ENCODE measurements around the gene AP1S1.

Gene AP1S1

DNA sequence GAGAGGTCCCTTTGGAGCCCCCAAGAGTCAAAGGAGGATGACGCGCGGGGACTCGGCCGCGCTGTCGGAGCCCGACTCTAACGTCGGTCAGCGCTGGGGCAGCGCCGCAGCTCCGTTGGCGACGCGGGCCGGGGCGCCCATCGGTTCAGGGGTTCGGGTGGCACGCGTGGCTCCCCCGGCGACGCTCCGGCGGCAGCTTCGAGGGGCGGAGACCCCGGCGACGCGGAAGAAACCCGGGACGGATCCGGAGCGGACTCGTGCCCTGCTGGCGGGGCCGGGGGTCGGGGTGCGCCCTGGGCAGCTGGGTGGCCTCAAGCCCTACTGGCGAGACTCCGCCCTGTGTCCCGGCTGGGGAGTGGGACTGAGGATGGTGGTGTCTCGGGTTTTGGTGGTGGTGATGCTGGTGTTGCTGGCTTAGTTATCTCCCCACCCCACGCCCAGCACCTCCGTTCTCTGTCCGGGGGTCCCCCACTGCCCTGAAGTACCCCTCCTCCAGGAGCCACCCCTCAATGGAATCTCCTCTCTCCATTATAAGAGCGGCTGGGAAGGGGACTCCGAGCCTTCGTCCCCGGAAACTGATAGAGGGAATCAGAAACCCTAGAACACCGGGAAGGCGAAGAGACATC lies 26.0 kb downstream of the AP1S1 start, which contains the start of gene NAT16:
NAT16 (minus strand) TSS at position 164 of the 626 bp plus-strand sequence. CDS start 5,486 bp downstream, outside the sequence.
- peak; percentile 9 for DNase-seq (ENCODE audit: low read depth)
- no peak for TF ChIP-seq MYC (IDR thresholded peaks at IDR 0.05; ENCODE audit: low read depth, low read length)
- no peak for TF ChIP-seq POLR2A (IDR thresholded peaks at IDR 0.05; ENCODE audit: extremely low read depth, insufficient read length)
- TF ChIP-seq, protein P1, sequence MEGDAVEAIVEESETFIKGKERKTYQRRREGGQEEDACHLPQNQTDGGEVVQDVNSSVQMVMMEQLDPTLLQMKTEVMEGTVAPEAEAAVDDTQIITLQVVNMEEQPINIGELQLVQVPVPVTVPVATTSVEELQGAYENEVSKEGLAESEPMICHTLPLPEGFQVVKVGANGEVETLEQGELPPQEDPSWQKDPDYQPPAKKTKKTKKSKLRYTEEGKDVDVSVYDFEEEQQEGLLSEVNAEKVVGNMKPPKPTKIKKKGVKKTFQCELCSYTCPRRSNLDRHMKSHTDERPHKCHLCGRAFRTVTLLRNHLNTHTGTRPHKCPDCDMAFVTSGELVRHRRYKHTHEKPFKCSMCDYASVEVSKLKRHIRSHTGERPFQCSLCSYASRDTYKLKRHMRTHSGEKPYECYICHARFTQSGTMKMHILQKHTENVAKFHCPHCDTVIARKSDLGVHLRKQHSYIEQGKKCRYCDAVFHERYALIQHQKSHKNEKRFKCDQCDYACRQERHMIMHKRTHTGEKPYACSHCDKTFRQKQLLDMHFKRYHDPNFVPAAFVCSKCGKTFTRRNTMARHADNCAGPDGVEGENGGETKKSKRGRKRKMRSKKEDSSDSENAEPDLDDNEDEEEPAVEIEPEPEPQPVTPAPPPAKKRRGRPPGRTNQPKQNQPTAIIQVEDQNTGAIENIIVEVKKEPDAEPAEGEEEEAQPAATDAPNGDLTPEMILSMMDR (IDR thresholded peaks at IDR 0.05; ENCODE audit: low read depth, low read length), result no peak
- H3K4me3 ChIP-seq (ENCODE audit: low read depth, low read length), result no peak within 1 kb of the TSS

DNA sequence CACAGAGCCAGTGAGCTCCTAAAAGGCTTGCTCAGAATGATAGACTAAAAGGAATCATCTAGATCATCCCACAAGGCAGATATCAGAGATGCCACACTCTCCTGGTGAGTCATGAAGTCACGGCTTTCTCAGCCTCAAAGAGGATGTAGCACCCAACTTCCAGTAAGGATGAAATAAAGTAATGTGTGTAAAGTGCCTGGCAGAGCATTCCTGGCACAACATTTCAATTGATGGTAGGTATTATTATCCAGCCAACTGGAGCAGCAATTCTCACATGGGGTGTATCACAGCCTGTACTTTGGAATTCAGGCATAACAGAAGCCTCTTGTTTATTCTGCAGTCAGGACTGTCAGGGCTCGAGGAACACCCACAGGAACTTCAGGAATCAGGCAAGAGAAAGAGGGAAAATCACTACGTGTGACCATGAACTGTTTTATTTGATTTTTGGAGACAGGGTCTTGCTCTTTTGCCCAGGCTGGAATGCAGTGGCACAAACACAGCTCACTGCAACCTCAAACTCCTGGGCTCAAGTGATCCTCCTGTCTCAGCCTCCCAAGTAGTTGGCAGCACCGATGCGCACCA lies 31.1 kb downstream of the AP1S1 start:
- no peak for DNase-seq (ENCODE audit: low read depth)
- H3K4me3 ChIP-seq (ENCODE audit: low read depth, low read length), result no peak overlapping the region
- TF ChIP-seq MYC (IDR thresholded peaks at IDR 0.05; ENCODE audit: low read depth, low read length) (no peak), POLR2A (IDR thresholded peaks at IDR 0.05; ENCODE audit: extremely low read depth, insufficient read length) (no peak)
- TF ChIP-seq, protein P1 (IDR thresholded peaks at IDR 0.05; ENCODE audit: low read depth, low read length), result no peak
- TF ChIP-seq, protein P2, sequence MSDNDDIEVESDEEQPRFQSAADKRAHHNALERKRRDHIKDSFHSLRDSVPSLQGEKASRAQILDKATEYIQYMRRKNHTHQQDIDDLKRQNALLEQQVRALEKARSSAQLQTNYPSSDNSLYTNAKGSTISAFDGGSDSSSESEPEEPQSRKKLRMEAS (IDR thresholded peaks at IDR 0.05; ENCODE audit: low read depth, low read length), result no peak

DNA sequence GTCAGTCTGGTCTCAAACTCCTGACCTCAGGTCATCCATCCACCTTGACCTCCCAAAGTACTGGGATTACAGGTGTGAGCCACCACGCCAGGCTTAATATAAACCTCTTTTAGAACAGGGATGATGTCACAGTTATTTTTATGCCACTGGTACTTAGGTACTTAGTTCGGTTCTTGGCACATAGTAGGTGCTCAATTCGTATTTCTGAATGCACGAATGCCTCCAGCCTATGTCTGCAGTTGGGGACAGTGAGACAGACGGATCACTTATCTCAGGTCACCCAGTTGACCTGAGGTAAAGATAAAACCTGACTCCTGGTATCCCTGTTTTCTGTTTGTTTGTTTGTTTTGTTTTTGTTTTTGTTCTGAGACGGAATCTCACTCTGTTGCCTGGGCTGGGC lies 31.9 kb downstream of the AP1S1 start:
- no peak for DNase-seq (ENCODE audit: low read depth)
- no peak overlapping the region for H3K4me3 ChIP-seq (ENCODE audit: low read depth, low read length)
- TF ChIP-seq, protein P1 (IDR thresholded peaks at IDR 0.05; ENCODE audit: low read depth, low read length), result no peak
- no peak for TF ChIP-seq POLR2A (IDR thresholded peaks at IDR 0.05; ENCODE audit: extremely low read depth, insufficient read length)
- TF ChIP-seq, protein P2 (IDR thresholded peaks at IDR 0.05; ENCODE audit: low read depth, low read length), result no peak
- no peak for TF ChIP-seq MYC (IDR thresholded peaks at IDR 0.05; ENCODE audit: low read depth, low read length)

DNA sequence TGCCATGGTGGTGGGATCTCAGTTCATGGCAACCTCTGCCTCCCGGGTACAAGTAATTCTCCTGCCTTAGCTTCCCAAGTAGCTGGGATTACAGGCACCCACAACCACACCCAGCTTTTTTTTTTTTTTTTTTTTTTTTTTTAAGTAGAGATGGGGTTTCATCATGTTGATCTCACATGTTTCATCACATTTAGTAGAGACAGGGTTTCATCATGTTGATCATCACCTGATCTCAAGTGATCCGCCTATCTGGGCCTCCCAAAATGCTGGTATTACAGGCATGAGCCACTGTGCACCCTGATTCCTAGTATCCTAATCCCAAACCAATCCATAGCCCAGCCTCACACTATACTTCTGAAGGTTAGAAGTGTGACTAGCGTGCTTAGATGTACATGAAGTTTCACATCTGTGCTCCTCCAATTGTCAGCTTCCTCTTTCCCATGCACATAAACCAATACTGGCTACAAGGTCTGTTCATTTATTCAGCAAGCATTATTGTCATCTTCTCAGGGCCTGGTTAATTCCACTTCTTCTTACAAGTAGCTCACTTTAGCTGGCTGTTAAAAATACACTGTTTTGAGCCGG lies 32.7 kb downstream of the AP1S1 start:
- TF ChIP-seq MYC (IDR thresholded peaks at IDR 0.05; ENCODE audit: low read depth, low read length) (no peak), POLR2A (IDR thresholded peaks at IDR 0.05; ENCODE audit: extremely low read depth, insufficient read length) (no peak)
- TF ChIP-seq, protein P2 (IDR thresholded peaks at IDR 0.05; ENCODE audit: low read depth, low read length), result 0 out of 2 replicates have a peak, but pooled peaks have one; percentile 18
- no peak overlapping the region for H3K4me3 ChIP-seq (ENCODE audit: low read depth, low read length)
- peak; percentile 59 for DNase-seq (ENCODE audit: low read depth)

DNA sequence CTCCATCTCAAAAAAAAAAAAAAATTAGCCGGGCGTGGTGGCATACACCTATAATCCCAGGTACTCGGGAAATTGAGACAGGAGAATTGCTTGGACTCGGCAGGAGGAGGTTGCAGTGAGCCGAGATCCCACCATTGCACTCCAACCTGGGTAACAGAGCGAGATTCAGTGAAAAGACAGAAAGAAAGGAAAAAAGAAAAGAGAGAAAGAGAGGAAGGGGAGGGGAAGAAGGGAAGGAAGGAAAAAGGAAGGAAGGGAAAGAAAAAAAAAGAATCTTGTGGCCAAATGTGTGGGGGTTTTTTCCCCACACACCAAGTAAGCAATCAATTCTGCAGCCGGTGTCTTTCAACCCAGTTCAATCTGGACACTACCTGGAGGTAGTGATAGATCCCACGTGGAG lies 34.8 kb downstream of the AP1S1 start:
- TF ChIP-seq, protein P2 (IDR thresholded peaks at IDR 0.05; ENCODE audit: low read depth, low read length), result no peak
- no peak for TF ChIP-seq MYC (IDR thresholded peaks at IDR 0.05; ENCODE audit: low read depth, low read length)
- TF ChIP-seq, protein P1 (IDR thresholded peaks at IDR 0.05; ENCODE audit: low read depth, low read length), result no peak
- no peak for TF ChIP-seq POLR2A (IDR thresholded peaks at IDR 0.05; ENCODE audit: extremely low read depth, insufficient read length)
- no peak for DNase-seq (ENCODE audit: low read depth)
- no peak overlapping the region for H3K4me3 ChIP-seq (ENCODE audit: low read depth, low read length)

DNA sequence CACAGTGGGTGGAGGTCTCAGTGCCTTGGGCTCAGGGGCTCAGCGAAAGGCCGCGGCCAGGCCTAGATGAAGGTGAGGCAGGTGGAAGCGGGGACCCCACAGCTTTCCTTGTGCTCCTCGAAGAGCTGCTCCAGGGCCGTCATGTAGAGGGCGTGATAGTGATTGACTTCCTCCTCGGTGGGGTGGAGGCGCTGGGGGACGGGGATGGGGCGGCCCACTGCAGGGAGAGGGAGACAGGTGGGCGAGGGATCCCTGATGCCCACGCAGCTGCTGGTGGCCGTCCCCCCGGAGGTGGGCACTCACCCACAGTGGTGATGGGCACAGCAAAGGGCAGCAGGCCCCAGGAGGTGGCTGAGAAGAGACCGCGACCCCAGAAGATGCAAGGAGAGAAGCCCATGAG lies 41.6 kb downstream of the AP1S1 start:
- no peak overlapping the region for H3K4me3 ChIP-seq (ENCODE audit: low read depth, low read length)
- no peak for DNase-seq (ENCODE audit: low read depth)
- TF ChIP-seq MYC (IDR thresholded peaks at IDR 0.05; ENCODE audit: low read depth, low read length) (no peak), POLR2A (IDR thresholded peaks at IDR 0.05; ENCODE audit: extremely low read depth, insufficient read length) (no peak)
- TF ChIP-seq, protein P1 (IDR thresholded peaks at IDR 0.05; ENCODE audit: low read depth, low read length), result no peak
- TF ChIP-seq, protein P2 (IDR thresholded peaks at IDR 0.05; ENCODE audit: low read depth, low read length), result no peak

All from NB4 (cell line).